Ovary (tissue), 9 donors: Measurements from ENCODE around the gene C19orf81. TPM values are rescaled to one million over a fixed set of nuclear protein-coding genes. Genes with fewer than 3 reads are reported as not detected.

Experiments
- DNase-seq, 5 donors: peaks; one replicate each; pipeline ENCODE4 v3.0.0-alpha.2; 2019 to 2020
- H3K27ac ChIP-seq, 2 donors: fragments of 200-600 bp; one replicate each; pipeline versions ENCODE4 v1.5.1 to v1.8.0; 2019 to 2022
- H3K27me3 ChIP-seq: fragments of 200-600 bp; one replicate; pipeline ENCODE4 v1.8.0; 2022
- H3K36me3 ChIP-seq: fragments of 200-600 bp; sonication (generic); one replicate; pipeline ENCODE4 v1.5.1; 2019
- H3K4me1 ChIP-seq: one replicate; pipeline ENCODE4 v1.8.1; 2013; ENCODE audit warnings: mild to moderate bottlenecking, moderate library complexity; ENCODE audit not compliant: insufficient read depth
- H3K4me3 ChIP-seq: fragments of 200-600 bp; sonication (generic); one replicate; pipeline ENCODE4 v1.5.1; 2017
- H3K9me3 ChIP-seq, 2 donors: fragments of 200-600 bp in 1 of 2; sonication (generic) in 1 of 2; one replicate each; pipeline versions ENCODE4 v1.5.1 to v1.8.1; 2013 to 2019; ENCODE audit warnings: mild to moderate bottlenecking in 1 of 2, moderate library complexity in 1 of 2
- CTCF ChIP-seq, 3 donors: fragments of 450-650 bp in 2 of 3; fragments of 200-600 bp in 1 of 3; IDR thresholded peaks; one replicate each; pipeline versions ENCODE4 v1.5.1 to v1.8.0; 2016 to 2022; ENCODE audit warnings: antibody characterized with exemption in 3 of 3, mild to moderate bottlenecking in 1 of 3
- EP300 ChIP-seq: sonication (generic); formaldehyde crosslinking; IDR thresholded peaks from one replicate; pipeline ENCODE4 v1.6.1; 2017; ENCODE audit warnings: antibody characterized with exemption
- POLR2A ChIP-seq: fragments of 450-650 bp; IDR thresholded peaks from one replicate; pipeline ENCODE4 v1.6.1; 2017; ENCODE audit warnings: antibody characterized with exemption, mild to moderate bottlenecking, moderate library complexity
- WGBS, 3 donors: extraction: QIAGEN DNeasy Blood & Tissue Kit in 1 of 3; methylation state at CpG; one replicate each; pipeline versions ENCODE4 v1.1.5 to v1.1.7; 2013 to 2017; 5-methylcytosine and 5-hydroxymethylcytosine counted together
- intact Hi-C, 4 donors: fragments of 100-400 bp; cut with DNase I; formaldehyde crosslinking; loops; one replicate each; pipeline versions ENCODE4 v1.11.0 to v1.15.1; 2022 to 2023
- polyA plus RNA-seq, 2 donors: library from polyadenylated mRNA; stranded (reverse); fragments of 200-250 nt in 1 of 2; fragments of 350-450 nt in 1 of 2; fragmentation: Illumina TruSeq in 1 of 2; extraction: RNeasy Lipid Tissue Mini Kit (QIAGEN cat#74804) in 1 of 2; gene quantifications; one replicate each; pipeline ENCODE4 v1.2.3, GENCODE V29; 2013 to 2014
- total RNA-seq, 7 donors: library from RNA; depleted of rRNA in 2 of 7; stranded (reverse); fragments of >200 nt in 2 of 7; fragmentation: NEBNext Ultra II Directional in 3 of 7; extraction: Animal tissue kit (Norgen Biotek cat#: 25700) in 3 of 7; gene quantifications; one replicate each; pipeline versions ENCODE4 v1.1.0 to v1.2.4, GENCODE V29; 2016 to 2023
- donor health status: DM: no; HTN: no; CAD: no; lungs with moderate emphysema.
- donor health status: DM: no; HTN: no; CAD: no.
- donor health status: Bipolar disorder and iron deficiency.
- donor health status: DM: yes; HTN: yes; CAD: no.
- donor health status: DM: no; HTN: no; CAD: no.
- donor health status: DM: yes; HTN: yes; CAD: no.

C19orf81 gene
- total and polyA plus RNA-seq, 9 donors: 1.1 to 12.6 (median 2.1) TPM; not detected in 5

GRCh38 chr19:50651174-50651573 lies 1.9 kb downstream of the C19orf81 start:
- DNase-seq: no peak
- intact Hi-C loops: no loop called here
- H3K36me3 ChIP-seq: no peaks in the 10 kb centered on the region
- H3K9me3 ChIP-seq: peaks cover 0 to 3% of the 10 kb centered on the region in 2 donors
- no peaks in the 10 kb centered on the region for H3K4me1 ChIP-seq
- H3K27me3 ChIP-seq: no peaks in the 10 kb centered on the region
- no peak for TF ChIP-seq EP300
- TF ChIP-seq POLR2A: no peak
- TF ChIP-seq CTCF (IDR thresholded peaks at IDR 0.05): no peak
- 61 to 78% (median 73%) methylated on average over 2 of the region's 2 CpGs for WGBS, 3 donors
- H3K4me3 ChIP-seq: no peak overlapping the region
- H3K27ac ChIP-seq: no peak overlapping the region

GRCh38 chr19:50652722-50653121 lies 3.5 kb downstream of the C19orf81 start:
- Histone ChIP-seq H3K9me3 (peaks cover 0 to 3% of the 10 kb centered on the region in 2 donors), H3K27ac (no peak overlapping the region), H3K36me3 (no peaks in the 10 kb centered on the region), H3K4me1 (peaks cover under 1% of the 10 kb centered on the region), H3K27me3 (no peaks in the 10 kb centered on the region), H3K4me3 (no peak overlapping the region)
- TF ChIP-seq CTCF (IDR thresholded peaks at IDR 0.05) (no peak), EP300 (no peak), POLR2A (no peak)
- WGBS, 3 donors: 83 to 86% (median 86%) methylated on average over 6 of the region's 6 CpGs
- DNase-seq: no peak
- intact Hi-C loops: no loop called here

GRCh38 chr19:50654882-50655281 lies 5.6 kb downstream of the C19orf81 start:
- no peak for DNase-seq
- Histone ChIP-seq H3K4me3 (no peak overlapping the region), H3K36me3 (no peaks in the 10 kb centered on the region), H3K4me1 (peaks cover 5% of the 10 kb centered on the region), H3K9me3 (peaks cover 0 to 3% of the 10 kb centered on the region in 2 donors), H3K27me3 (no peaks in the 10 kb centered on the region), H3K27ac (no peak overlapping the region)
- TF ChIP-seq CTCF (IDR thresholded peaks at IDR 0.05): no peak
- no peak for TF ChIP-seq EP300
- no peak for TF ChIP-seq POLR2A
- intact Hi-C loops: no loop called here

- 38 to 46% (median 43%) methylated on average over 6 of the region's 6 CpGs for WGBS, 3 donors
- no peak for TF ChIP-seq CTCF (IDR thresholded peaks at IDR 0.05)
- no peak for TF ChIP-seq EP300
- no peak for TF ChIP-seq POLR2A
- Histone ChIP-seq H3K4me1 (peaks cover 5% of the 10 kb centered on the region), H3K27ac (no peak overlapping the region), H3K27me3 (no peaks in the 10 kb centered on the region), H3K9me3 (peaks cover 0 to 3% of the 10 kb centered on the region in 2 donors), H3K4me3 (no peak overlapping the region), H3K36me3 (no peaks in the 10 kb centered on the region)
- DNase-seq: no peak
- intact Hi-C loops: no loop called here
Observed at GRCh38 chr19:50657222-50657669, 8.0 kb downstream of the C19orf81 start.
